ENCODE results near the gene RTP5. TPM values are rescaled to one million over a fixed set of nuclear protein-coding genes. Genes with fewer than 3 reads are reported as not detected.
A peak's percentile ranks its signal among the peaks of the same experiment; 100 is the strongest.

RTP5 gene
- total RNA-seq, 1 experiment from 2014 or later, result not detected

- Histone ChIP-seq H3K4me3 (ENCODE audit: low read depth, low read length) (no peak overlapping the region), H3K36me3 (ENCODE audit: control insufficient read depth, insufficient read depth, low read length) (no peaks in the 10 kb centered on the region), H3K4me1 (no peaks in the 10 kb centered on the region), H3K27me3 (replicated peaks; ENCODE audit: control insufficient read depth, insufficient read depth, low read length) (no peaks in the 10 kb centered on the region), H3K9me3 (no peaks in the 10 kb centered on the region)
- H3K36me3 Mint-ChIP-seq (ENCODE audit: insufficient read depth, unreplicated experiment), result no peaks in the 10 kb centered on the region
- ChIA-PET CTCF (no interaction called here), POLR2A (no interaction called here)
- no peak for DNase-seq
- no TSS peak for BruUV-seq (replicated peaks)
- H3K4me3 Mint-ChIP-seq (ENCODE audit: unreplicated experiment), result no peak overlapping the region
- no peaks in the 10 kb centered on the region for H3K27me3 Mint-ChIP-seq (ENCODE audit: insufficient read depth, unreplicated experiment)
- no peaks in the 10 kb centered on the region for H3K9me3 Mint-ChIP-seq (ENCODE audit: unreplicated experiment)
- TF ChIP-seq CTCF (IDR thresholded peaks at IDR 0.05; ENCODE audit: insufficient read depth in 1 of 2, low read depth in 1 of 2, low read length in 1 of 2, severe bottlenecking in 1 of 2, unreplicated experiment in 1 of 2), result no peak
- intact Hi-C loops (cut with micrococcal nuclease; ENCODE audit: unreplicated experiment), result no loop called here
- H3K4me1 Mint-ChIP-seq (ENCODE audit: low read depth, unreplicated experiment), result no peaks in the 10 kb centered on the region
- no peak overlapping the region for H3K27ac Mint-ChIP-seq (ENCODE audit: unreplicated experiment)
These were observed 17.2 kb upstream of the RTP5 start for GRCh38 chr2:241852116-241852980.

- Histone ChIP-seq H3K27me3 (replicated peaks; ENCODE audit: control insufficient read depth, insufficient read depth, low read length) (no peaks in the 10 kb centered on the region), H3K4me3 (ENCODE audit: low read depth, low read length) (no peak overlapping the region), H3K36me3 (ENCODE audit: control insufficient read depth, insufficient read depth, low read length) (no peaks in the 10 kb centered on the region), H3K4me1 (no peaks in the 10 kb centered on the region), H3K9me3 (no peaks in the 10 kb centered on the region)
- Mint-ChIP-seq H3K27me3 (ENCODE audit: insufficient read depth, unreplicated experiment) (no peaks in the 10 kb centered on the region), H3K9me3 (ENCODE audit: unreplicated experiment) (no peaks in the 10 kb centered on the region), H3K36me3 (ENCODE audit: insufficient read depth, unreplicated experiment) (no peaks in the 10 kb centered on the region), H3K27ac (ENCODE audit: unreplicated experiment) (no peak overlapping the region), H3K4me3 (ENCODE audit: unreplicated experiment) (no peak overlapping the region), H3K4me1 (ENCODE audit: low read depth, unreplicated experiment) (no peaks in the 10 kb centered on the region)
- no peak for DNase-seq
- CTCF ChIA-PET, result no interaction called here
- intact Hi-C loops (cut with micrococcal nuclease; ENCODE audit: unreplicated experiment), result no loop called here
- no peak for TF ChIP-seq CTCF (IDR thresholded peaks at IDR 0.05; ENCODE audit: insufficient read depth in 1 of 2, low read depth in 1 of 2, low read length in 1 of 2, severe bottlenecking in 1 of 2, unreplicated experiment in 1 of 2)
- POLR2A ChIA-PET, result no interaction called here
- BruUV-seq (replicated peaks), result no TSS peak
These were observed 16.4 kb upstream of the RTP5 start for GRCh38 chr2:241852981-241853631.

- POLR2A ChIA-PET, result no interaction called here
- Mint-ChIP-seq H3K4me1 (ENCODE audit: low read depth, unreplicated experiment) (no peaks in the 10 kb centered on the region), H3K27ac (ENCODE audit: unreplicated experiment) (no peak overlapping the region), H3K9me3 (ENCODE audit: unreplicated experiment) (no peaks in the 10 kb centered on the region), H3K27me3 (ENCODE audit: insufficient read depth, unreplicated experiment) (no peaks in the 10 kb centered on the region), H3K36me3 (ENCODE audit: insufficient read depth, unreplicated experiment) (no peaks in the 10 kb centered on the region), H3K4me3 (ENCODE audit: unreplicated experiment) (no peak overlapping the region)
- DNase-seq, result peak in 1 of 2 experiments; percentile 16
- intact Hi-C loops (cut with micrococcal nuclease; ENCODE audit: unreplicated experiment), result no loop called here
- no TSS peak for BruUV-seq (replicated peaks)
- no peak for TF ChIP-seq CTCF (IDR thresholded peaks at IDR 0.05; ENCODE audit: insufficient read depth in 1 of 2, low read depth in 1 of 2, low read length in 1 of 2, severe bottlenecking in 1 of 2, unreplicated experiment in 1 of 2)
- no peaks in the 10 kb centered on the region for H3K27me3 ChIP-seq (replicated peaks; ENCODE audit: control insufficient read depth, insufficient read depth, low read length)
- no peak overlapping the region for H3K4me3 ChIP-seq (ENCODE audit: low read depth, low read length)
- no peaks in the 10 kb centered on the region for H3K4me1 ChIP-seq
- CTCF ChIA-PET, result no interaction called here
- no peaks in the 10 kb centered on the region for H3K36me3 ChIP-seq (ENCODE audit: control insufficient read depth, insufficient read depth, low read length)
- no peaks in the 10 kb centered on the region for H3K9me3 ChIP-seq
These were observed 15.7 kb upstream of the RTP5 start for GRCh38 chr2:241853651-241854341.
